Measurements from ENCODE around the gene SV2B.

GRCh38 chr15:91254766-91255165 is 154.7 kb downstream of the SV2B start:
- TF ChIP-seq CTCF (tag by site-specific recombination; IDR thresholded peaks at IDR 0.05) (no peak), ZNF274 (IDR thresholded peaks at IDR 0.05; ENCODE audit: low read length) (no peak), ZNF274 (tag by site-specific recombination; IDR thresholded peaks at IDR 0.05; ENCODE audit: borderline replicate concordance) (no peak), ZNF513 (tag by site-specific recombination; IDR thresholded peaks at IDR 0.05) (no peak), ZNF623 (tag by site-specific recombination; IDR thresholded peaks at IDR 0.05) (no peak), ZBTB6 (tag by site-specific recombination; IDR thresholded peaks at IDR 0.05) (no peak), ZNF350 (tag by site-specific recombination; IDR thresholded peaks at IDR 0.05) (no peak), ZNF580 (tag by site-specific recombination; IDR thresholded peaks at IDR 0.05) (no peak)
